ENCODE measurements around the gene CNBD2.
"Not testable (repeated sequence)": the region's sequence is repeated elsewhere in the genome, so short reads cannot be mapped to it uniquely, and the experiment has no call there.

CNBD2 gene

GRCh38 chr20:36064658-36065426 is 96.5 kb downstream of the CNBD2 start:
- peak; percentile 88 to 96 (median 94) for DNase-seq

DNA sequence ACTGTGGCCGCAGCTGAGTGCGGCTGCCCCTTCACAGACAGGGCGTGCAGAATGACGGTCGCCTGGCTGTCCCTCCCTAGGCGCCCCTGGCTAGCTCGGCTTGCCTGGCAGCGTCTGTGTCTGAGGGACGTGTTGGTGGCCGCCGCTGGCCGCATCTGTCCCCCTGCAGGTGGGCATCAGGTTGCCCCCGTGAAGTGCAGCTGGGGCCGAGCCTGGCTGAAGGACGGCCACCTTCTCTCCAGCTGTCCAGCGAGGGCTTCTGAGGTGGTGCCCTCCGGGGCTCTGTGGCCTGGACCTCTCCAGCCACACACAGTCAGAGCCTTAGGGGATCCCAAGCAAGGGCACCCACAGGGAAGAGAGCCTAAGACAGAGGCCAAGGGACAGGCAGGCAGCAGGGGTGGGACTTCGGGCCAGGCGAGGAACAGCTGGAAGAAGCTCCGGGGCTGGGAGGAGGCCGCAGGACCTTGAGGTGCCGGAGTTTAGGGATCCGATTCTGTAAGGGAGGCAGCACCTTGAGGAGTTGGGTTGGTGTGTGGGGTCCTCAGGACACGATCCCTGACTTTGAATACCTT is 97.1 kb downstream of the CNBD2 start:
- DNase-seq = no peak

DNA sequence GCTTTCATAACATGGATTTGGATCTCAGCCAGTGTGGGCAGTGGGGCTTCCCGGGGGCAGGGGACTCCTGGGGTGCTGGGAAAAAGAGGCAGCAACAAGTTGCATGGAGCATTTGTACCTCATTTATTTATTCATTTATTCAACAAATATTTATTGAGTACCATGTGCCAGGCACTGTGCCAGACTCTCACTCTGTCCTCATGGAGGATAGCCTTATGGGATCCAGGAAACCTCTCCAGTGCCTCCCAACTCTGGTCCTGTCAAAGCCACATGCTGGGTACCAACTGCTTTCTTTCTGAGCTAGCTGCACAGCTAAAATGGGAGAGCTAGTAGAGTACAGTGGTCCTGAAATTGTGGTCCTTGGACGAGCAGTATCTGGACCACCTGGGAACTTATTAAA is 98.4 kb downstream of the CNBD2 start:
- DNase-seq = peak in 2 of 3 experiments; percentile 3 to 23

GRCh38 chr20:36068526-36068925 is 100.1 kb downstream of the CNBD2 start:
- not testable (repeated sequence) for DNase-seq

GRCh38 chr20:36070451-36070850 is 102.1 kb downstream of the CNBD2 start:
- DNase-seq = no peak

DNA sequence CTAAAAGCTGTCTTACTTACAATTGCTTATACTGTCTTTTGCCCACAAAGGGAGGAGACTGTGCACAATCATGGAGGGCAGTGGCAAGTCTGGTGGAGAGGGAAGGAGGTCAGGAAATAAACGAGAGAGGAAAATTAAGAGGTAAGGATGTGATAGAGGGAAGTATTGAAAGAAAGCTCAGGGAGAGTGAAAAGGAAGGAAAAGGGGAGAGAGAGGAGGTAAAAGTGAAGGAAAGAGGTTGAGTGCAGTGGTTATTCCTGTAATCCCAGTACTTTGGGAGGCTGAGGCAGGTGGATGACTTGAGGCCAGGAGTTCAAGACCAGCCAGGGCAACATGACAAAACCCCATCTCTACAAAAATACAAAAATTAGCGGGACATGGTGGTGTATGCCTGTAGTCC is 103.5 kb downstream of the CNBD2 start:
- DNase-seq = no peak

DNA sequence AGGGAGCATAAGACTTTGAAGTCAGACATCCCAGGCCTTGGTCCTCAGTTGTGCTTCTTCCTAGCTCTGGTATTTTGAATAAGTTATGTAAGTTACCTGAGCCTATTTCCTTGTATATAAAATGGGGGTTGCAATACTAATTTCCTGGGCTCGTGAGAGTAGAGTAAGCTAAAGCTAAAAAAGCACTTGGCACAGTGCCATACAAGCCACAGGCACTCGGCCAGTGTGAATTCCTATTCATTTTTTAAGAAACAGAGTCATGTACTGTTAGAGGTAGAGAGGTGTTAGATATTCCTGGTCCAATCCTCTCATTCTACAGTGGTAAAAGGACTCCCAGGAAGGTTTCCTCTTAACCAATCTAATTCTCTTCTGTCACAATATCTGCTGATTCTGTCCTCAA is 106.6 kb downstream of the CNBD2 start:
- no peak for DNase-seq

- not testable (repeated sequence) for DNase-seq
These were observed 109.4 kb downstream of the CNBD2 start for GRCh38 chr20:36077762-36078161.

- no peak for DNase-seq
These were observed 111.1 kb downstream of the CNBD2 start for GRCh38 chr20:36079486-36079885.

- DNase-seq = not testable (repeated sequence)
These were observed 111.6 kb downstream of the CNBD2 start for GRCh38 chr20:36079984-36080383.
